Heart left ventricle (tissue), 16 donors: ENCODE measurements around the gene COL28A1. TPM values are rescaled to one million over a fixed set of nuclear protein-coding genes. Genes with fewer than 3 reads are reported as not detected.

Experiments
- ATAC-seq, 4 donors: fragments of 200-7000 bp; cut with Tn5 transposase; one replicate each; pipeline ENCODE4 v1.9.1; 2020 to 2022; ENCODE audit warnings: moderate library complexity in 4 of 4, mild to moderate bottlenecking in 3 of 4, moderate number of reproducible peaks in 1 of 4
- DNase-seq, 5 donors: peaks; one replicate each; pipeline ENCODE4 v3.0.0-alpha.2; 2020
- H3K27ac ChIP-seq, 12 donors: fragments of 200-600 bp; sonication (generic) in 4 of 12; one replicate each; pipeline versions ENCODE4 v1.5.0 to v1.8.0; 2016 to 2022; ENCODE audit warnings: mild to moderate bottlenecking in 2 of 12
- H3K27me3 ChIP-seq, 9 donors: fragments of 200-600 bp; sonication (generic) in 2 of 9; one replicate each; pipeline versions ENCODE4 v1.5.1 to v1.8.0; 2016 to 2022; ENCODE audit warnings: mild to moderate bottlenecking in 3 of 9
- H3K36me3 ChIP-seq, 9 donors: fragments of 200-600 bp; sonication (generic) in 2 of 9; one replicate each; pipeline versions ENCODE4 v1.5.0 to v1.8.0; 2018 to 2022; ENCODE audit warnings: mild to moderate bottlenecking in 2 of 9
- H3K4me1 ChIP-seq, 12 donors: fragments of 200-600 bp; sonication (generic) in 4 of 12; one replicate each; pipeline versions ENCODE4 v1.5.0 to v1.8.0; 2016 to 2022; ENCODE audit warnings: mild to moderate bottlenecking in 3 of 12
- H3K4me3 ChIP-seq, 12 donors: fragments of 200-600 bp; sonication (generic) in 4 of 12; one replicate each; pipeline versions ENCODE4 v1.5.0 to v1.8.0; 2017 to 2022; ENCODE audit warnings: mild to moderate bottlenecking in 9 of 12, moderate library complexity in 4 of 12
- H3K9me3 ChIP-seq, 12 donors: fragments of 200-600 bp; sonication (generic) in 4 of 12; one replicate each; pipeline versions ENCODE4 v1.5.0 to v1.8.0; 2016 to 2022; ENCODE audit warnings: mild to moderate bottlenecking in 1 of 12
- POLR2A ChIP-seq, 2 donors: fragments of 450-650 bp; IDR thresholded peaks; one replicate each; pipeline ENCODE4 v1.6.1; 2017; ENCODE audit warnings: antibody characterized with exemption in 2 of 2, mild to moderate bottlenecking in 2 of 2, moderate library complexity in 2 of 2
- WGBS, 4 donors: extraction: QIAGEN DNeasy Blood & Tissue Kit in 2 of 4; methylation state at CpG; one replicate each; pipeline versions ENCODE4 v1.1.5 to v1.1.7; 2013 to 2018; 5-methylcytosine and 5-hydroxymethylcytosine counted together
- intact Hi-C, 10 donors: fragments of 100-400 bp; cut with DNase I; formaldehyde crosslinking; loops; one replicate each; pipeline versions ENCODE4 v1.11.1 to v1.14.2; 2022
- polyA plus RNA-seq, 2 donors: library from polyadenylated mRNA; stranded (reverse); fragments of 200-250 nt; gene quantifications; one replicate each; pipeline ENCODE4 v1.2.3, GENCODE V29; 2013
- total RNA-seq, 9 donors: library from RNA; depleted of rRNA in 2 of 9; stranded (reverse); fragments of >200 nt in 2 of 9; fragmentation: NEBNext Ultra II Directional in 3 of 9; extraction: Animal tissue kit (Norgen Biotek cat#: 25700) in 3 of 9; gene quantifications; one replicate each; pipeline versions ENCODE4 v1.1.0 to v1.2.4, GENCODE V29; 2016 to 2023
- TF ChIP-seq, protein P1 (sequence below), 12 donors: fragments of 200-600 bp; sonication (generic) in 4 of 12; IDR thresholded peaks; one replicate each; pipeline versions ENCODE4 v1.5.0 to v1.8.0; 2018 to 2022; ENCODE audit warnings: antibody characterized with exemption in 12 of 12, mild to moderate bottlenecking in 5 of 12
- donor health status: ischemic (EF 13 %, LVEDD 7.1; RV severe dilation, severe dysfunction).
- donor health status: healthy with polysubstance abuse.
- donor health status: DM: no; HTN: yes; CAD: no.
- donor health status: DM: no; HTN: no; CAD: no.
- donor health status: ischemic (EF 25% LVEDD 6.9; RV normal size, moderate dysfunction).
- donor health status: ischemic (EF 25% LVEDD 5.7; RV mildly dilated, moderate dysfunction).
- donor health status: healthy.
- donor health status: DM: yes; HTN: yes; CAD: no.
- donor health status: ischemic (EF 35%, LVEDD 5.7; RV mildly dilated, moderate dysfunction).
- donor health status: nonischemic (EF 11% LVEDD 7.7; RV severe dilation, severe dysfunction).
- donor health status: DM: yes; HTN: yes; CAD: no.
- donor health status: PGD.
- donor health status: ischemic (EF 29% LVEDD 5.4; RV normal size, mild dysfunction).
- donor health status: nonischemic (EF 23%, LVEDD 6.1; RV moderate dilation, normal function).

The COL28A1 gene
- total and polyA plus RNA-seq, 11 donors: 0.28 to 4.4 (median 1.2) TPM

DNA sequence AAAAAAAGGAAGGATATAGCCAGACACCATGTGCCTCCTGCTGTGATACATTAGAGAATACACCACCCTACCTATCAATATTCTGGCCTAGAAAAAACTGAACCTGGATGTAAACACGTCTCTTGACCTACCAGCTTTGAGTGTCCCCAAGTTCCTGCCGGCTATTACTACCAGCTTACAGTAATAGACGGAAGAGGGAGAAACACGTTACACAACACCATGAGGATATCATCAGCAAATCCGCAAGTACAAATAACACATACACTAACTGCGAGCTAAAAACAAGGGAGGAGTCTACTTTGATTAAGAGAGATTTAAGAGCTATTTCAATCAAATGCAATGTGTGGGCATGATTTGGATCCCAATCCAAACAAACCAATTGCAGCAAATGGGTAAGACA, 113.0 kb downstream of the COL28A1 start:
- H3K4me1 ChIP-seq: peaks cover 0 to 11% (median 0%) of the 10 kb centered on the region in 12 donors
- intact Hi-C loops: loop anchor here in 7 of 10 donors (5.0 to 10.0 kb wide), 6 partner anchors 115 to 872 kb away; partner anchors contain the start of gene COL28A1 (in 1 of the 7)
- WGBS, 4 donors: 85 to 90% (median 89%) methylated on average over 6 of the region's 6 CpGs
- no peak overlapping the region for H3K4me3 ChIP-seq
- TF ChIP-seq, protein P1, sequence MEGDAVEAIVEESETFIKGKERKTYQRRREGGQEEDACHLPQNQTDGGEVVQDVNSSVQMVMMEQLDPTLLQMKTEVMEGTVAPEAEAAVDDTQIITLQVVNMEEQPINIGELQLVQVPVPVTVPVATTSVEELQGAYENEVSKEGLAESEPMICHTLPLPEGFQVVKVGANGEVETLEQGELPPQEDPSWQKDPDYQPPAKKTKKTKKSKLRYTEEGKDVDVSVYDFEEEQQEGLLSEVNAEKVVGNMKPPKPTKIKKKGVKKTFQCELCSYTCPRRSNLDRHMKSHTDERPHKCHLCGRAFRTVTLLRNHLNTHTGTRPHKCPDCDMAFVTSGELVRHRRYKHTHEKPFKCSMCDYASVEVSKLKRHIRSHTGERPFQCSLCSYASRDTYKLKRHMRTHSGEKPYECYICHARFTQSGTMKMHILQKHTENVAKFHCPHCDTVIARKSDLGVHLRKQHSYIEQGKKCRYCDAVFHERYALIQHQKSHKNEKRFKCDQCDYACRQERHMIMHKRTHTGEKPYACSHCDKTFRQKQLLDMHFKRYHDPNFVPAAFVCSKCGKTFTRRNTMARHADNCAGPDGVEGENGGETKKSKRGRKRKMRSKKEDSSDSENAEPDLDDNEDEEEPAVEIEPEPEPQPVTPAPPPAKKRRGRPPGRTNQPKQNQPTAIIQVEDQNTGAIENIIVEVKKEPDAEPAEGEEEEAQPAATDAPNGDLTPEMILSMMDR (IDR thresholded peaks at IDR 0.05): no peak
- no peak for TF ChIP-seq POLR2A (IDR thresholded peaks at IDR 0.05)
- H3K36me3 ChIP-seq: no peaks in the 10 kb centered on the region
- no peaks in the 10 kb centered on the region for H3K9me3 ChIP-seq
- ATAC-seq (no peak), DNase-seq (no peak)
- no peaks in the 10 kb centered on the region for H3K27me3 ChIP-seq
- H3K27ac ChIP-seq: no peak overlapping the region

DNA sequence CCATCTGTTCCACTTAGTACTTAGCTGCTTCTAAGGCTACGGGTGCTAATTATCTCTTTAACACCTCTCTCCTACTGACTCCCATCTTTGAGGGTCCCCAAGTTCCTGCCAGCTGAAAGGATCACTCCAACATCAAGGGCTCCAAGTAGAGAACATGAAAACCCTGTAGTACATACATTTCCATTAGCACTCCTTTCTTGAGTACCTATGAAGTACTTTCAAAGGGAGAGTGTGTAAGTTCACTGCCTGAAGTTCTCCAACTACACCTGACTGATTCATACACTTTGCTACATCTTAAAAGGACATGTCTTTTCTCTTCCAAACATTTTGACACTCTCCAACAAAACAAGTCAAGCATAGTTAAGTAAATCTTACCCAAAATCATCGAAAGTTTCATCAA, 113.8 kb downstream of the COL28A1 start:
- Histone ChIP-seq H3K27me3 (no peaks in the 10 kb centered on the region), H3K36me3 (no peaks in the 10 kb centered on the region), H3K27ac (no peak overlapping the region), H3K4me3 (no peak overlapping the region), H3K9me3 (no peaks in the 10 kb centered on the region), H3K4me1 (peaks cover 0 to 11% (median 0%) of the 10 kb centered on the region in 12 donors)
- intact Hi-C loops: loop anchor here in 7 of 10 donors (5.0 to 10.0 kb wide), 6 partner anchors 115 to 873 kb away; partner anchors contain the start of gene COL28A1 (in 1 of the 7)
- ATAC-seq (no peak), DNase-seq (no peak)
- TF ChIP-seq, protein P1 (IDR thresholded peaks at IDR 0.05): no peak
- TF ChIP-seq POLR2A (IDR thresholded peaks at IDR 0.05): no peak
- WGBS, 4 donors: 56 to 86% (median 71%) methylated on average over 2 of the region's 2 CpGs

DNA sequence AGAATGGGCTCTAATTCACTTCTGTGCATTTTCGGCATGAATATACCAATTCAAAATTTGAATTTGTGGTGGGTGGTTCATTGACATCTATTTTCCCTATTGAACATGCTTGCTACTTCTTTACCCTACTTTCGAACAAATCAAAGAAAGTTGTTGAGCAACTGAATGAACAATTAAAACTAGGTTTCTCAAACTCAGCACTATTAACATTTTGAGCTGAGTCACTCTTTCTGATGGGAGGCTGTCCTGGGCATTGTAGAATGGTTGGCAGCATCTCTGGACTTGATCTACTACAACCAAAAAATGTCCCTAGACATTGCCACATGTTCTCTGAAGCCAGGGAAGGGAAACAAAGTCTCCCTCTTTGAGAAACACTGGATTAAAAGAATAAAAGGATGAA, 116.7 kb downstream of the COL28A1 start:
- no peak overlapping the region for H3K27ac ChIP-seq
- H3K4me3 ChIP-seq: no peak overlapping the region
- no peaks in the 10 kb centered on the region for H3K36me3 ChIP-seq
- peaks cover 0 to 7% (median 0%) of the 10 kb centered on the region in 12 donors for H3K4me1 ChIP-seq
- no peak for TF ChIP-seq POLR2A (IDR thresholded peaks at IDR 0.05)
- TF ChIP-seq, protein P1 (IDR thresholded peaks at IDR 0.05): no peak
- WGBS, 4 donors: 91 to 97% (median 94%) methylated on average over 2 of the region's 2 CpGs
- no peak for ATAC-seq
- no peak for DNase-seq
- H3K27me3 ChIP-seq: no peaks in the 10 kb centered on the region
- intact Hi-C loops: loop anchor here in 1 of 10 donors (10.0 kb wide), 1 partner anchor 324 kb away; no protein-coding TSS in a partner anchor
- H3K9me3 ChIP-seq: no peaks in the 10 kb centered on the region

DNA sequence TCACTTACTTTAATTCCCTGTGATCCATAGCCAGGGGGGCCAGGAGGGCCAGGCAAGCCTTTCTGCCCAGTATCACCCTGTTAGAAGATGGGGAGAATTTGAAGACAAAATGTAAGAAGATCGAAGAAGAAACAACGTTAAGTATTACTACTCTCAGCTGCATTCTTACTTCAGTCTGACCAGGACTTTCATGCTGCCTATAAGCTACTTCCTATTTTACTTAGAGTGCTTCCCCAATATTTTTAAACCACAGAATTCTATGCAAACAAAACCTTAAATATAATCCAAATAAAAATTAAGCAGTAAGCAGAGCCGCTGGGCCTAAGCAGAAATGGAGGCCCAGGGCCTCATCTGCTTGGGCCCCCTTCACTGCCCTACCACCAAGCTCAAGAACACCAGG, 117.8 kb downstream of the COL28A1 start:
- H3K27me3 ChIP-seq: no peaks in the 10 kb centered on the region
- H3K9me3 ChIP-seq: no peaks in the 10 kb centered on the region
- TF ChIP-seq, protein P1 (IDR thresholded peaks at IDR 0.05): no peak
- TF ChIP-seq POLR2A (IDR thresholded peaks at IDR 0.05): no peak
- no peaks in the 10 kb centered on the region for H3K36me3 ChIP-seq
- intact Hi-C loops: loop anchor here in 1 of 10 donors (10.0 kb wide), 1 partner anchor 323 kb away; no protein-coding TSS in a partner anchor
- peak overlapping the region in 1 of 12 donors; percentile 27 for H3K27ac ChIP-seq
- WGBS, 4 donors: 83 to 93% (median 87%) methylated on average over 3 of the region's 3 CpGs
- no peak for DNase-seq
- no peak for ATAC-seq
- peak overlapping the region in 1 of 12 donors; percentile 20 for H3K4me3 ChIP-seq
- peaks cover 0 to 7% (median 0%) of the 10 kb centered on the region in 12 donors for H3K4me1 ChIP-seq
